Endothelial cell of umbilical vein (primary cell): Measurements from ENCODE around the gene PAK5. TPM values are rescaled to one million over a fixed set of nuclear protein-coding genes. Genes with fewer than 3 reads are reported as not detected.

Experiments
- BruUV-seq: library from RNA; stranded (reverse); fragments of 400-500 nt; replicated peaks from 2 replicates; lab custom pipeline; 2021; lab: Mats Ljungman, UMichigan
- CTCF ChIA-PET: fragments of 300-600, 350-600 bp; sonication (Branson Sonifier 250); formaldehyde crosslinking; loops from one replicate; lab custom pipeline; 2021; ENCODE audit warnings: antibody characterized with exemption, inconsistent platforms; lab: Charles Lee
- POLR2A ChIA-PET: fragments of 300-600, 350-600 bp; sonication (Branson Sonifier 250); formaldehyde crosslinking; loops from one replicate; lab custom pipeline; 2021; ENCODE audit warnings: antibody characterized with exemption, inconsistent platforms; lab: Charles Lee
- DNase-seq: peaks from one replicate; pipeline ENCODE4 v3.0.0-alpha.2; 2011; ENCODE audit warnings: low read depth, low spot score
- FAIRE-seq: peaks from 2 replicates; lab custom pipeline; 2011; peaks lifted over from hg19 to GRCh38; lab: Jason Lieb, UNC
- H2AFZ ChIP-seq: 2 replicates; pipeline ENCODE4 v1.6.0; 2012; ENCODE audit warnings: low read depth, low read length, control low read depth, inconsistent platforms
- H3K27ac ChIP-seq: 2 replicates; pipeline ENCODE4 v1.5.1; 2011; ENCODE audit warnings: low read depth, mild to moderate bottlenecking, control low read depth, low read length, moderate library complexity; ENCODE audit not compliant: insufficient read depth
- H3K27me3 ChIP-seq, 2 experiments: 2 replicates each; pipeline versions ENCODE4 v1.6.0 to v1.6.1; 2011; ENCODE audit warnings: low read length in 2 of 2, mixed read lengths in 1 of 2; ENCODE audit not compliant: control insufficient read depth in 2 of 2, insufficient read depth in 2 of 2
- H3K36me3 ChIP-seq, 2 experiments: 2 replicates in 1 of 2; 3 replicates in 1 of 2; pipeline ENCODE4 v1.5.1; 2011; ENCODE audit warnings: low read length in 2 of 2, mild to moderate bottlenecking in 1 of 2, moderate library complexity in 1 of 2; ENCODE audit not compliant: control insufficient read depth in 2 of 2, insufficient read depth in 2 of 2; ENCODE audit errors: extremely low read depth in 1 of 2
- H3K4me1 ChIP-seq: 3 replicates; pipeline ENCODE4 v1.5.1; 2011; ENCODE audit warnings: mild to moderate bottlenecking, low read length; ENCODE audit not compliant: control insufficient read depth, insufficient read depth; ENCODE audit errors: extremely low read depth
- H3K4me2 ChIP-seq: 2 replicates; pipeline ENCODE4 v1.6.1; 2011; ENCODE audit warnings: low read length, control low read depth, mixed read lengths; ENCODE audit not compliant: insufficient read depth
- H3K4me3 ChIP-seq, 3 experiments: fragments of 200-600 bp in 1 of 3; sonication (generic), shearing (Covaris generic) in 1 of 3; replicated peaks in 1 of 3; 2 replicates each; pipeline ENCODE4 v1.5.1; 2011 to 2016; ENCODE audit warnings: control low read depth in 3 of 3, low read length in 3 of 3, mild to moderate bottlenecking in 2 of 3, inconsistent platforms in 1 of 3, low read depth in 1 of 3, moderate library complexity in 1 of 3; ENCODE audit not compliant: insufficient read depth in 1 of 3
- H3K79me2 ChIP-seq: 2 replicates; pipeline ENCODE4 v1.6.0; 2012; ENCODE audit warnings: low read length, inconsistent platforms; ENCODE audit not compliant: control insufficient read depth, insufficient read depth
- H3K9ac ChIP-seq: replicated peaks from 2 replicates; pipeline ENCODE3; 2011; ENCODE audit warnings: low read length, control low read depth; ENCODE audit not compliant: insufficient read depth; ENCODE audit errors: extremely low read depth
- H3K9me1 ChIP-seq: replicated peaks from 3 replicates; pipeline ENCODE4 v1.6.0; 2011; ENCODE audit warnings: mild to moderate bottlenecking, low read length; ENCODE audit not compliant: control insufficient read depth, insufficient read depth; ENCODE audit errors: extremely low read depth
- H3K9me3 ChIP-seq: replicated peaks from 2 replicates; pipeline ENCODE4 v1.5.1; 2012; ENCODE audit warnings: low read length, inconsistent platforms; ENCODE audit not compliant: control insufficient read depth, insufficient read depth
- H4K20me1 ChIP-seq: replicated peaks from 2 replicates; pipeline ENCODE3; 2011; ENCODE audit warnings: mild to moderate bottlenecking, low read length; ENCODE audit not compliant: control insufficient read depth, insufficient read depth; ENCODE audit errors: extremely low read depth
- CTCF ChIP-seq, 2 donors: IDR thresholded peaks; 1 replicate in 1 of 2; 2 replicates in 1 of 2; pipeline ENCODE4 v1.5.1; 2011; ENCODE audit warnings: low read length in 2 of 2, mild to moderate bottlenecking in 2 of 2, moderate library complexity in 2 of 2, control low read depth in 1 of 2, inconsistent platforms in 1 of 2, low read depth in 1 of 2; ENCODE audit not compliant: insufficient read depth in 1 of 2; ENCODE audit errors: extremely low read depth in 1 of 2
- EZH2 ChIP-seq: IDR thresholded peaks from 2 replicates; pipeline ENCODE4 v1.6.1; 2012; ENCODE audit warnings: borderline replicate concordance, low read depth, mild to moderate bottlenecking, moderate library complexity, low read length, inconsistent platforms; ENCODE audit not compliant: severe bottlenecking
- FOS ChIP-seq: IDR thresholded peaks from 2 replicates; pipeline ENCODE4 v1.6.1; 2011; ENCODE audit warnings: mild to moderate bottlenecking, low read length, moderate library complexity, borderline replicate concordance; ENCODE audit not compliant: insufficient read depth
- GATA2 ChIP-seq: IDR thresholded peaks from 2 replicates; pipeline ENCODE4 v1.7.0; 2011; ENCODE audit warnings: low read depth, mild to moderate bottlenecking, moderate library complexity, mixed read lengths, low read length; ENCODE audit not compliant: insufficient read length, insufficient read depth
- JUN ChIP-seq: IDR thresholded peaks from 2 replicates; pipeline ENCODE4 v1.6.1; 2011; ENCODE audit warnings: borderline replicate concordance, low read depth; ENCODE audit not compliant: insufficient read length, insufficient read depth
- MAX ChIP-seq: IDR thresholded peaks from 2 replicates; pipeline ENCODE4 v1.6.1; 2011; ENCODE audit not compliant: insufficient read depth, insufficient read length
- MYC ChIP-seq: IDR thresholded peaks from one replicate; pipeline ENCODE4 v1.6.1; 2011; ENCODE audit warnings: mild to moderate bottlenecking, low read depth, low read length
- POLR2A ChIP-seq: IDR thresholded peaks from 2 replicates; pipeline ENCODE4 v1.6.1; 2012; ENCODE audit warnings: low read depth, mild to moderate bottlenecking, control low read depth, low read length
- POLR2AphosphoS5 ChIP-seq: IDR thresholded peaks from 2 replicates; pipeline ENCODE4 v1.6.1; 2012; ENCODE audit warnings: low read depth, mild to moderate bottlenecking, control low read depth, low read length, moderate library complexity; ENCODE audit not compliant: insufficient read depth
- dilution Hi-C: fragments of 300-500 bp; cut with MboI; formaldehyde crosslinking; loops from one replicate; pipeline ENCODE4 v1.15.0; 2019; ENCODE audit warnings: low sequenced_read_pairs; ENCODE audit not compliant: extremely low pct_ligation_motif_present
- intact Hi-C: fragments of 100-400 bp; cut with micrococcal nuclease; formaldehyde crosslinking; loops from one replicate; pipeline ENCODE4 v1.10.0; 2022
- polyA plus RNA-seq, 4 experiments: library from polyadenylated mRNA; depleted of rRNA in 3 of 4; stranded (reverse) in 3 of 4; unstranded in 1 of 4; fragments of >200 nt; gene quantifications; 2 replicates each; pipeline versions ENCODE4 v1.2.1 to v1.2.3, GENCODE V29; 2011 to 2012; ENCODE audit warnings: missing spikeins in 1 of 4
- total RNA-seq: library from RNA; stranded (reverse); gene quantifications from 2 replicates; pipeline ENCODE4 v1.2.3, GENCODE V29; 2021

Gene PAK5
- total and polyA plus RNA-seq, 2 donors (not counting 3 experiments of a cell fraction or from before 2014, with no cell fraction given), result not detected

- POLR2A ChIA-PET, result no interaction called here
- DNase-seq (no peak), FAIRE-seq (no peak)
- Histone ChIP-seq H3K9me1 (no peaks in the 10 kb centered on the region), H2AFZ (no peak overlapping the region), H3K4me1 (no peaks in the 10 kb centered on the region), H3K9ac (no peak overlapping the region), H3K36me3 (no peaks in the 10 kb centered on the region), H3K79me2 (no peaks in the 10 kb centered on the region), H3K27ac (no peak overlapping the region), H3K4me3 (no peak overlapping the region), H4K20me1 (no peaks in the 10 kb centered on the region), H3K4me2 (no peak overlapping the region), H3K9me3 (no peaks in the 10 kb centered on the region), H3K27me3 (no peaks in the 10 kb centered on the region)
- intact Hi-C loops (no loop called here), dilution Hi-C loops (no loop called here)
- CTCF ChIA-PET, result interaction anchor here (0.6 to 1.0 kb wide), 2 partner anchors 28 to 230 kb away, joined by 3 to 5 read pairs; no protein-coding TSS in a partner anchor
- TF ChIP-seq JUN (no peak), GATA2 (no peak), POLR2A (no peak)
- no TSS peak for BruUV-seq
Measured at GRCh38 chr20:9637889-9638288, 201.0 kb downstream of the PAK5 start.

GRCh38 chr20:9635750-9636149 lies 203.1 kb downstream of the PAK5 start:
- intact Hi-C loops (no loop called here), dilution Hi-C loops (no loop called here)
- H3K4me3 ChIP-seq, result no peak overlapping the region
- DNase-seq, result no peak
- CTCF ChIA-PET, result interaction anchor here (0.7 to 1.7 kb wide), 3 partner anchors 19 to 267 kb away, joined by 4 to 8 read pairs (median 4); no protein-coding TSS in a partner anchor
- POLR2A ChIA-PET, result no interaction called here
- H2AFZ ChIP-seq, result no peak overlapping the region
- no peaks in the 10 kb centered on the region for H3K36me3 ChIP-seq
- H3K9me3 ChIP-seq, result no peaks in the 10 kb centered on the region
- H3K9me1 ChIP-seq, result no peaks in the 10 kb centered on the region
- no peak for TF ChIP-seq MYC
- TF ChIP-seq CTCF (IDR thresholded peaks at IDR 0.05; ENCODE audit: extremely low read depth in 1 of 2, insufficient read depth in 1 of 2, low read depth in 1 of 2, low read length in 2 of 2), result no peak
- TF ChIP-seq FOS, result no peak
- TF ChIP-seq POLR2A, result no peak
- TF ChIP-seq MAX, result no peak
- TF ChIP-seq GATA2, result no peak
- no peak for TF ChIP-seq POLR2AphosphoS5
- TF ChIP-seq JUN, result no peak
- TF ChIP-seq EZH2, result no peak
- no peak overlapping the region for H3K9ac ChIP-seq
- no peak overlapping the region for H3K4me2 ChIP-seq
- no peaks in the 10 kb centered on the region for H3K4me1 ChIP-seq
- H4K20me1 ChIP-seq, result no peaks in the 10 kb centered on the region
- H3K79me2 ChIP-seq, result no peaks in the 10 kb centered on the region
- H3K27me3 ChIP-seq, result no peaks in the 10 kb centered on the region
- no peak overlapping the region for H3K27ac ChIP-seq
- no TSS peak for BruUV-seq
- no peak for FAIRE-seq
